GM19240 (cell line): Measurements from ENCODE around the gene SLC6A8.
"Not testable (repeated sequence)": the region's sequence is repeated elsewhere in the genome, so short reads cannot be mapped to it uniquely, and the experiment has no call there.

Experiments
- DNase-seq: peaks from one replicate; pipeline ENCODE4 v3.0.0; 2011; ENCODE audit warnings: low spot score; ENCODE audit not compliant: insufficient read length

Gene SLC6A8

GRCh38 chrX:153728951-153729631 lies 41.4 kb downstream of the SLC6A8 start:
- DNase-seq, result no peak

- not testable (repeated sequence) for DNase-seq
These were observed 42.4 kb downstream of the SLC6A8 start for GRCh38 chrX:153730115-153730514.

- DNase-seq, result no peak
These were observed 43.6 kb downstream of the SLC6A8 start for GRCh38 chrX:153731117-153731844.

GRCh38 chrX:153731845-153732215 lies 44.1 kb downstream of the SLC6A8 start:
- DNase-seq, result no peak

GRCh38 chrX:153732401-153732800 lies 44.7 kb downstream of the SLC6A8 start:
- no peak for DNase-seq

GRCh38 chrX:153733651-153734240 lies 46.0 kb downstream of the SLC6A8 start:
- no peak for DNase-seq

- no peak for DNase-seq
These were observed 47.1 kb downstream of the SLC6A8 start for GRCh38 chrX:153734871-153735270.

- no peak for DNase-seq
These were observed 47.5 kb downstream of the SLC6A8 start for GRCh38 chrX:153735274-153735673.

GRCh38 chrX:153736071-153736820 lies 48.5 kb downstream of the SLC6A8 start:
- no peak for DNase-seq

GRCh38 chrX:153736871-153737441 lies 49.2 kb downstream of the SLC6A8 start:
- DNase-seq, result no peak

- no peak for DNase-seq
These were observed 50.4 kb downstream of the SLC6A8 start for GRCh38 chrX:153738056-153738605.

GRCh38 chrX:153739754-153740486 lies 52.2 kb downstream of the SLC6A8 start:
- no peak for DNase-seq

GRCh38 chrX:153740631-153741222 lies 53.0 kb downstream of the SLC6A8 start:
- DNase-seq, result no peak

GRCh38 chrX:153741446-153741845 lies 53.7 kb downstream of the SLC6A8 start:
- no peak for DNase-seq

- not testable (repeated sequence) for DNase-seq
These were observed 54.4 kb downstream of the SLC6A8 start for GRCh38 chrX:153742111-153742510.

- DNase-seq, result not testable (repeated sequence)
These were observed 55.2 kb downstream of the SLC6A8 start for GRCh38 chrX:153742796-153743467.

- not testable (repeated sequence) for DNase-seq
These were observed 55.9 kb downstream of the SLC6A8 start for GRCh38 chrX:153743468-153744209.

GRCh38 chrX:153744210-153745066 lies 56.7 kb downstream of the SLC6A8 start:
- no peak for DNase-seq
